ENCODE measurements around the gene AR.

The AR gene

DNA sequence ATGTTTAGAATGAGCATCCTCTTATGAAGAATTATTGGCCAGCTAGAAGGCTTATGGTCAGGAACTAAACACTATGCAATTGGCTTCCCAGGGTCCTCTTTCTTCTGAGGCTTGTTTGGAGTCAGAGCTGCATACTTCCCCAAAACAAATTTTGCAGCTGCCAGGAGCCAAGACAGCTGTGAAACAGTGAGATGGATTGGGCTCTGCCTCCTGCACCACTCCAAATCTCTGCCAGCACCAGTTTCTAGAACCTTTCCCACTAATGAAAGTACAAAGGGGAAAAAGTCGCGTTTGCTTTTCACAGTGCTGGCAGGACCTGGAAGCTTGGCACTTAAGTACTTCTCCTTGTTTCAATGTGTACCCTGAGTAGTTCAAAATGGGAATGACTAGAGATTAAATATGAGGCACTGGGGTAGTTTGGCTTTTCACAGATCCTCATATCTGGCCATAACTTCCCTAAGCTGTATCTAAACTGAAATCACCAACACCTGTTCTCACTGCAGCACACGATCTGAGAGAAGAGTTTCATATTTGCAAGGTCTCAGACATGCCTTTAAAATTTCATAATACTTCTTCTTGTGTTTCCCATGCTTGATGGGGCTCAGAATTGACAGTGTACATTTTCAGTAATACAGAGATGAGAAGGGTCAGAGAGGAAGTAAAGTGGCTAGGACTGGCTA is 20.7 kb upstream of the AR start:
- TF ChIP-seq, protein P1, sequence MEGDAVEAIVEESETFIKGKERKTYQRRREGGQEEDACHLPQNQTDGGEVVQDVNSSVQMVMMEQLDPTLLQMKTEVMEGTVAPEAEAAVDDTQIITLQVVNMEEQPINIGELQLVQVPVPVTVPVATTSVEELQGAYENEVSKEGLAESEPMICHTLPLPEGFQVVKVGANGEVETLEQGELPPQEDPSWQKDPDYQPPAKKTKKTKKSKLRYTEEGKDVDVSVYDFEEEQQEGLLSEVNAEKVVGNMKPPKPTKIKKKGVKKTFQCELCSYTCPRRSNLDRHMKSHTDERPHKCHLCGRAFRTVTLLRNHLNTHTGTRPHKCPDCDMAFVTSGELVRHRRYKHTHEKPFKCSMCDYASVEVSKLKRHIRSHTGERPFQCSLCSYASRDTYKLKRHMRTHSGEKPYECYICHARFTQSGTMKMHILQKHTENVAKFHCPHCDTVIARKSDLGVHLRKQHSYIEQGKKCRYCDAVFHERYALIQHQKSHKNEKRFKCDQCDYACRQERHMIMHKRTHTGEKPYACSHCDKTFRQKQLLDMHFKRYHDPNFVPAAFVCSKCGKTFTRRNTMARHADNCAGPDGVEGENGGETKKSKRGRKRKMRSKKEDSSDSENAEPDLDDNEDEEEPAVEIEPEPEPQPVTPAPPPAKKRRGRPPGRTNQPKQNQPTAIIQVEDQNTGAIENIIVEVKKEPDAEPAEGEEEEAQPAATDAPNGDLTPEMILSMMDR (IDR thresholded peaks at IDR 0.05) = no peak
- H3K27me3 Mint-ChIP-seq (ENCODE audit: low read depth, poor library complexity) = peaks cover 6% of the 10 kb centered on the region
- H3K27ac Mint-ChIP-seq = no peak overlapping the region
- H3K4me1 Mint-ChIP-seq = no peaks in the 10 kb centered on the region
- H3K9me3 Mint-ChIP-seq = peaks cover 38% of the 10 kb centered on the region
- H3K36me3 Mint-ChIP-seq (ENCODE audit: low read depth) = no peaks in the 10 kb centered on the region
- no peak for DNase-seq
- H3K4me3 Mint-ChIP-seq = no peak overlapping the region

DNA sequence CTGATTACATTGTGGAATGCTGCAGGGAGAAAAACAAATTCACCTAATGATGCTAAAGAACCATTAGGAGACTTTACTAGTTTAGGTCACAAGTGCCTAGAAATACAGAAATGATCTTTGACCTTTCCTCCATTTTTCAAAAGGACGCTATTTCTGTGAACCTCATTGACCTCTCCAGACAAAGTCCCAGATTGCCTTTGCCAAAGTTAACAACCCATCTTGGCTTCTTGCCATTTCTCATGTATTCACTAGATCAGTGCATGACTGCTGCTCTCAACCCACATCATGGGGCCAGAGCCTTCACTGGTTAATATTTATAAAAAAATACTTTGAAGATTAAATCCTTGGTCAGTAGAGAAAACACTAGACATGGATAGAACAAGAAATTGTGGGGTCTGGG is 19.9 kb upstream of the AR start:
- H3K27me3 Mint-ChIP-seq (ENCODE audit: low read depth, poor library complexity) = peaks cover 6% of the 10 kb centered on the region
- H3K4me1 Mint-ChIP-seq = no peaks in the 10 kb centered on the region
- no peak overlapping the region for H3K4me3 Mint-ChIP-seq
- H3K36me3 Mint-ChIP-seq (ENCODE audit: low read depth) = no peaks in the 10 kb centered on the region
- H3K9me3 Mint-ChIP-seq = peaks cover 30% of the 10 kb centered on the region
- TF ChIP-seq, protein P1 (IDR thresholded peaks at IDR 0.05) = no peak
- DNase-seq = no peak
- no peak overlapping the region for H3K27ac Mint-ChIP-seq

DNA sequence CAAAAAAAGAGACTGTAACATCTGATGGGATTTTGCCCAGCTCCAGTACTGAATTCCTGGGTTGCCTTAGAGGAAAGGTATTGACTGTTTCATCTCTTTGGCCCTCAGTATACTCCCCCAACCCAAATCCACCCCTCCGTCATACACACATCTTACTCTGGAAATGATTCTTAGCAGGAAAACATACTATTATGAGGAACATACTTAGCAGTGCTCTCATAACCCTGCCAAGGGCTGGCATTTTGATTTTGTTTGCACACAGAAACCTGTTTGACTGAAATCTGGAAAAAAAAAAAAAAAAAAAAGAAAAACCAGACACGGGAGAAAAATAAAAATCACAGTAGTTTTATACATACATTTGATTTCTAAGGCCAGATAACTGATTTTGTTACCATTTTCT is 19.4 kb upstream of the AR start:
- Mint-ChIP-seq H3K27me3 (ENCODE audit: low read depth, poor library complexity) (peaks cover 6% of the 10 kb centered on the region), H3K4me3 (no peak overlapping the region), H3K27ac (no peak overlapping the region), H3K4me1 (no peaks in the 10 kb centered on the region), H3K9me3 (peaks cover 26% of the 10 kb centered on the region), H3K36me3 (ENCODE audit: low read depth) (no peaks in the 10 kb centered on the region)
- TF ChIP-seq, protein P1 (IDR thresholded peaks at IDR 0.05) = no peak
- no peak for DNase-seq

DNA sequence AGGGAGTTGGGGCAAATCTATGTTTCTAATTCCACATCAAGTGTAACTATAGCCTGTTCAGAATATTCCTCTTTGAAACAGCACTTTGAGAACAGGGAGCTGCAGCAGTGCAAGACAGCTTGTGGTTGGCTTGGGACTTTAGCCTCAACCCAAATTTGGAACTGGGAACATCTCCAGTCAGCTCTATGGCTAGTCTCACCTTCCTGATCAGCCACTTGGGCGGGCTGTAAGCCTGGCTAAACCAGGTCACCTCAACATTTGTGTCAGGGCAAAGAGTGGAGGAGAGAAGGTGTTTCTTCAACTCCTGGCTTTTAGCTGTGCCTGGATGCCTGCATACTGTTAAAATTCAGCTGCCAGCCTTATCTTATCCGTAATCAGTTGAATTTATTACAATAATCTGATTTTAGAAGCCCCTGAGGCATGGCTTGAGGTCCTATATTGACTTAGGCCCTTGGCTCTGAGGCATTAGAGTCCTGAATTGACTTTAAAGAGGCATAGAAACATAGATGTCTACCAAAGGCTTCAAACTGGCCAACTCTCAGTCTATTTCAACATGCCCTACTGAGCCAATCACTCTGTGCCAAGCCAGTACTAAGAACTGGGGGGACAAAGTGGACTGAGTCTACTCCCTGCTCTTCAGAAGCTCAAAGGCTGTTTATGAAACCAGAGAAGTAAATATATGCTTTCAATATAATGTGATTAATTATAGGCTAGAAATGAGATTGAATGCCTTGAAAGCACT is 18.7 kb upstream of the AR start:
- TF ChIP-seq, protein P1 (IDR thresholded peaks at IDR 0.05) = no peak
- Mint-ChIP-seq H3K9me3 (peaks cover 21% of the 10 kb centered on the region), H3K27ac (no peak overlapping the region), H3K27me3 (ENCODE audit: low read depth, poor library complexity) (peaks cover 9% of the 10 kb centered on the region), H3K36me3 (ENCODE audit: low read depth) (no peaks in the 10 kb centered on the region), H3K4me3 (no peak overlapping the region), H3K4me1 (no peaks in the 10 kb centered on the region)
- no peak for DNase-seq

DNA sequence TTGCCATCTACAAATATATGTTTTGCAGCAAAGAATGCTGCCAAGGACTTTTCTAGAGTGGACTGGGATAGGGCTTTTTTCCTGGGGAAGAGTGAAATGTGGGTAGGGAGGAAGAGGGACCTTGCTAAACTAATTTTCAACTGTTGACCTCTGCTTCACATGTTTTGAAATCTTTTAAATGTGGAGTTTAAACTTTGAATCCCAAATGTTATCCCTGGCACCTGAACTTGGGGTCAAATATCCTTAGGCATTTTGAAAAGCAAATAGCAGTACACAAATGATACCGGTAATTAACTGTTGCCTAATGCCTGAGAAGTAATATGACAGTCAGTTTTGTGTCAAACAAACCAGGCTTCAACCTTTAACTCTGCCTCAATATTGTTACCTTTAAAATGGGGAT is 7.3 kb upstream of the AR start:
- Mint-ChIP-seq H3K4me3 (no peak overlapping the region), H3K36me3 (ENCODE audit: low read depth) (no peaks in the 10 kb centered on the region), H3K27me3 (ENCODE audit: low read depth, poor library complexity) (peaks cover 7% of the 10 kb centered on the region), H3K4me1 (no peaks in the 10 kb centered on the region), H3K27ac (no peak overlapping the region), H3K9me3 (peaks cover 33% of the 10 kb centered on the region)
- TF ChIP-seq, protein P1 (IDR thresholded peaks at IDR 0.05) = no peak
- no peak for DNase-seq

DNA sequence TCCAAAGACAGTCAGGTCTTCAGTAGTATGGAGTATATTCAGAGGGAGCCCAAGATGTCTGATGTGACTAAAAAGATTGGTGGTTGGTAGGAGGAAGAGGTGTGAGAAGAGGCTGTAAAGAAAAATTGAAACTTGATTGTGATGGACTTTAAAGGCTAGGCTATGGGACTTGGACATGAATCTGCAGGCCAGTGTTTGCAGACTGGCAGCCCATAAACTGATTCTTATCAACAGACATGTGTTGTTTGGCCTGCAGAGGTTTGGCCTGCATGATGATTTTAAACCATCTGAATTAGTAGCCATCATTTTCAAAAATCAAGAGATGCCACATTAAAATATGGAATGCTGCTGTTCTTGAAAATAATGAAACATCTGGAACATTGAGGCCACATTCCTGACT is 5.4 kb upstream of the AR start:
- Mint-ChIP-seq H3K27me3 (ENCODE audit: low read depth, poor library complexity) (peaks cover 3% of the 10 kb centered on the region), H3K4me1 (no peaks in the 10 kb centered on the region), H3K9me3 (peaks cover 27% of the 10 kb centered on the region), H3K4me3 (no peak overlapping the region), H3K27ac (no peak overlapping the region), H3K36me3 (ENCODE audit: low read depth) (no peaks in the 10 kb centered on the region)
- no peak for DNase-seq
- TF ChIP-seq, protein P1 (IDR thresholded peaks at IDR 0.05) = no peak

All from nephron progenitor cell (in vitro differentiated cells).